Activated CD4-positive, alpha-beta memory T cell treated with anti-CD3 and anti-CD28 coated beads for 36 hours (primary cell): ENCODE data around the gene ATP5F1E. TPM values are rescaled to one million over a fixed set of nuclear protein-coding genes. Genes with fewer than 3 reads are reported as not detected.

Source experiments
- CTCF ChIA-PET: fragments of 350-600 bp; sonication (Branson Sonifier 250); formaldehyde crosslinking; loops from one replicate; lab custom pipeline; 2021; ENCODE audit warnings: antibody characterized with exemption, inconsistent platforms; lab: Charles Lee
- POLR2A ChIA-PET: fragments of 350-600 bp; sonication (Branson Sonifier 250); formaldehyde crosslinking; loops from one replicate; lab custom pipeline; 2021; ENCODE audit warnings: antibody characterized with exemption; lab: Charles Lee
- DNase-seq: peaks from one replicate; pipeline ENCODE4 v3.0.0-alpha.2; 2020
- H3K27ac Mint-ChIP-seq: one replicate; pipeline ENCODE4 v1.8.0; 2021; ENCODE audit warnings: mixed read lengths
- H3K27me3 Mint-ChIP-seq: one replicate; pipeline ENCODE4 v1.8.0; 2021; ENCODE audit warnings: mixed read lengths
- H3K36me3 Mint-ChIP-seq: one replicate; pipeline ENCODE4 v1.8.0; 2021; ENCODE audit warnings: mixed read lengths
- H3K4me1 Mint-ChIP-seq: one replicate; pipeline ENCODE4 v1.8.0; 2021; ENCODE audit warnings: low read depth, mixed read lengths
- H3K4me3 Mint-ChIP-seq: one replicate; pipeline ENCODE4 v1.8.0; 2021; ENCODE audit warnings: mild to moderate bottlenecking, mixed read lengths
- H3K9me3 Mint-ChIP-seq: one replicate; pipeline ENCODE4 v1.8.0; 2021; ENCODE audit warnings: mixed read lengths
- intact Hi-C: fragments of 100-400 bp; cut with micrococcal nuclease; formaldehyde crosslinking; loops from one replicate; pipeline ENCODE4 v1.15.1; 2023
- total RNA-seq, 2 experiments: library from RNA; stranded (reverse); gene quantifications; one replicate each; pipeline ENCODE4 v1.2.3, GENCODE V29; 2021

The ATP5F1E gene
- total RNA-seq = 10 to 100 TPM; 82.2 to 90.4 TPM

DNA sequence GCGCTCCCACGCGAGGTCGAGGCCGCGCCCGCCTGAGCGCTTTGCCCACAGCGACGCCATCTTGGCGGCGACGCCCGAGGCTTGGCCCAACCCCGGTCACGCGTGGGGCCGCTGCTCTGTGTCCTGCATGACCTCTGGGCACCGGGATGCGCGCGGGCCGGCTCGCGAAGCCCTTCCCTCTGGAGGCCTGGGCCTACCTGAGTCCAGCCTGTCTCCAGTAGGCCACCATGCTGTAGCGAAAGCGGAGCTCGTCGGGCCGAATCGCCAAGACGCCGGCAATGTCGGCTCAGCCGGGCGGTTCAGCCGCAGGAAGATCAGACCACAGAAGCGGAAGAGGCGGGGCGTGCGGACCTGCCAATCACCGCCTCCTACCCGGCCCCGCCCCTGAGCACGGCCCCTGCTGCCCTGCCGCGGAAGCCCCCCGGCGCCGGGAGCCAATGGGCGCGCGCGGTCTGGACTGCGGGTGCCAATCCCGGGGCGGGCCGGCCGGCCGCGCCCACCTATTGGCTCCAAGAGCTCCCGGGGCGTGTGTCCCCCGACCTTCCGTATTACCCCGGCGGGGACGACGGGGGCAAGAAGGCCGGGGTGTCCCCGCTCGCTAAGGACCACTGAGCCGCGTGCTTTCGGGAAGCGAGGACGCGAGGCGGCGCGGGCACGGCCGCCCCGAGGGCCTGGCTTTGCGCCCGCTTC, at the start of gene ATP5F1E:
Gene ATP5F1E, minus strand, starts transcription at position 313 of the 690 bp plus-strand sequence. Its CDS starts 84 bp downstream, at position 229.
- intact Hi-C loops = loop anchor here (1.0 to 2.0 kb wide), 5 partner anchors 10 to 379 kb away; partner anchors contain the start of genes CTSZ and PRELID3B
- Mint-ChIP-seq H3K9me3 (no peaks in the 10 kb centered on the region), H3K4me3 (peak within 1 kb of the TSS; percentile 94), H3K4me1 (peaks cover 73% of the 10 kb centered on the region), H3K27ac (peak within 1 kb of the TSS; percentile 94), H3K27me3 (no peaks in the 10 kb centered on the region), H3K36me3 (peaks cover 66% of the 10 kb centered on the region)
- POLR2A ChIA-PET = interaction anchor here (0.6 to 3.8 kb wide), 17 partner anchors 10 to 339 kb away, joined by 3 to 36 read pairs (median 4); partner anchors contain the start of genes PRELID3B and ZNF831
- CTCF ChIA-PET = interaction anchor here (0.6 to 2.1 kb wide), 12 partner anchors 9 to 381 kb away, joined by 3 to 10 read pairs (median 4); partner anchors contain the start of gene STX16
- peak; percentile 97 for DNase-seq

DNA sequence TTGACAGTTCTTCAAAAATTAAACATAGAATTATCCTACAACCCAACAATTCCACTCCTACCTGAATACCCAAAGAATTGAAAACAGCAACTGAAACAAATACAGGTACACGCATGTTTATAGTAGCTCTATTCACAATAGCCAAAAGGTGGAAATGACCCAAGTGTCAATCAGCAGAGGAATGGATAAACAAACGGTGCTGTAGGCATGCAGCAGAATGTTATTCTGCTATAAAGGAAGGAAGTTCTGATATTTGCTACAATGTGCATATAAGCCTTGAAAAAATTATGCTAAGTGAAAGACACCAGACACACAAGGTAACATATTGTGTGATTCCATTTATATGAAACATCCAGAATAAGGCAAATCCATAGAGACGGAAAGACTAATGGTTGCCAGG, 48.9 kb upstream of the ATP5F1E start:
- intact Hi-C loops = loop anchor here (10.0 kb wide), 1 partner anchor 324 kb away; no protein-coding TSS in a partner anchor
- no peak for DNase-seq
- ChIA-PET POLR2A (no interaction called here), CTCF (interaction anchor here (2.2 kb wide), 1 partner anchor 127 kb away, joined by 9 read pairs; no protein-coding TSS in a partner anchor)
- Mint-ChIP-seq H3K27ac (no peak overlapping the region), H3K4me3 (no peak overlapping the region), H3K4me1 (peaks cover 20% of the 10 kb centered on the region), H3K9me3 (no peaks in the 10 kb centered on the region), H3K27me3 (peaks cover 9% of the 10 kb centered on the region), H3K36me3 (no peaks in the 10 kb centered on the region)

GRCh38 chr20:59078231-59078630, 46.1 kb upstream of the ATP5F1E start:
- H3K27me3 Mint-ChIP-seq = peaks cover 23% of the 10 kb centered on the region
- intact Hi-C loops = no loop called here
- no peaks in the 10 kb centered on the region for H3K36me3 Mint-ChIP-seq
- H3K4me1 Mint-ChIP-seq = peaks cover 45% of the 10 kb centered on the region
- H3K4me3 Mint-ChIP-seq = no peak overlapping the region
- ChIA-PET CTCF (no interaction called here), POLR2A (no interaction called here)
- H3K9me3 Mint-ChIP-seq = no peaks in the 10 kb centered on the region
- no peak overlapping the region for H3K27ac Mint-ChIP-seq
- DNase-seq = no peak

DNA sequence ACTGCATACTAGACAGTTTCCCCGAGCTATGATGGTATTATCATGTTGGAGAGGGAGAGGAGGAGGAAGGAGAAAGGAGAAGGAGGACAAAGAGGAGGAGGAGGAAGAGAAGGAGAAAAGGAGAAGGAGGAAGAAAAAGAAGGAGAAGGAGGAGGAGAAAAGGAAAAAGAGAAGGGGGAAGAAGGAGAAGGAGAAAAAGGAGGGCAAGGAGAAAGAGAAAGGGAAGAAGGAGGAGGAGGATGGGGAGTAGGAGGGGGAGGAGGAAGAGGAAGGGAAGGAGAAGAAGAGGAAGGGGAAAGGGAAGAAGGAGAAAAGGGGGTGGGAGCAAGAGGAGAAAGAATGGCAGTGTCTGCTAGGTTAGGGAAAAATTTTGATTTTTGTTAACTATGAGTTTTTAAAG, 45.6 kb upstream of the ATP5F1E start:
- H3K4me1 Mint-ChIP-seq = peaks cover 45% of the 10 kb centered on the region
- ChIA-PET CTCF (interaction anchor here (0.6 kb wide), 1 partner anchor 34 kb away, joined by 3 read pairs; no protein-coding TSS in a partner anchor), POLR2A (no interaction called here)
- H3K27ac Mint-ChIP-seq = no peak overlapping the region
- H3K27me3 Mint-ChIP-seq = peaks cover 27% of the 10 kb centered on the region
- H3K4me3 Mint-ChIP-seq = no peak overlapping the region
- DNase-seq = no peak
- H3K9me3 Mint-ChIP-seq = no peaks in the 10 kb centered on the region
- no peaks in the 10 kb centered on the region for H3K36me3 Mint-ChIP-seq
- intact Hi-C loops = no loop called here

GRCh38 chr20:59075934-59076508, 43.9 kb upstream of the ATP5F1E start:
- H3K27ac Mint-ChIP-seq = no peak overlapping the region
- peak; percentile 38 for DNase-seq
- POLR2A ChIA-PET = no interaction called here
- H3K4me1 Mint-ChIP-seq = peaks cover 47% of the 10 kb centered on the region
- no peaks in the 10 kb centered on the region for H3K9me3 Mint-ChIP-seq
- CTCF ChIA-PET = interaction anchor here (0.6 to 1.8 kb wide), 4 partner anchors 12 to 133 kb away, joined by 3 to 8 read pairs (median 4); no protein-coding TSS in a partner anchor
- no peak overlapping the region for H3K4me3 Mint-ChIP-seq
- peaks cover 31% of the 10 kb centered on the region for H3K27me3 Mint-ChIP-seq
- intact Hi-C loops = no loop called here
- H3K36me3 Mint-ChIP-seq = no peaks in the 10 kb centered on the region

DNA sequence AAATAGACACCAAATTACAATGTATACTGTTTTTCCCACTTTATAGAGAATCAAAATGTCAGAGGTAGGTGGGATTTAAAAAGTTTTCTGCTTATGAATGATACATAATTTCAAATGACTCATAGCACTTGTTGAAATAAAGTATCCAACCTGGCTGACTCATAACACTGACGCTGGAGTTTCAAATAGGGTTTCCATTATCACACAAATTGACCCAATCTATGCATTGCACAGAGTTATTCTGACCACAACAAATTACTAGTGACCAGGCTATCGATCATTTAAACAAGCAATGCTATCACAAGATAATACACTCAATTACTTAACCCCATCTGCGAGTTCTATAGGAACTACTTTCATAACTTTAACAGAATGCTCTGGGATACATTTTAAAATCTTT, 42.3 kb upstream of the ATP5F1E start:
- Mint-ChIP-seq H3K9me3 (no peaks in the 10 kb centered on the region), H3K27ac (no peak overlapping the region), H3K27me3 (peaks cover 31% of the 10 kb centered on the region), H3K36me3 (no peaks in the 10 kb centered on the region), H3K4me3 (peak overlapping the region; percentile 18), H3K4me1 (peaks cover 47% of the 10 kb centered on the region)
- ChIA-PET POLR2A (no interaction called here), CTCF (interaction anchor here (1.7 to 2.0 kb wide), 3 partner anchors 8 to 133 kb away, joined by 4 to 7 read pairs (median 5); no protein-coding TSS in a partner anchor)
- intact Hi-C loops = loop anchor here (1.0 kb wide), 1 partner anchor 26 kb away; no protein-coding TSS in a partner anchor
- DNase-seq = no peak

DNA sequence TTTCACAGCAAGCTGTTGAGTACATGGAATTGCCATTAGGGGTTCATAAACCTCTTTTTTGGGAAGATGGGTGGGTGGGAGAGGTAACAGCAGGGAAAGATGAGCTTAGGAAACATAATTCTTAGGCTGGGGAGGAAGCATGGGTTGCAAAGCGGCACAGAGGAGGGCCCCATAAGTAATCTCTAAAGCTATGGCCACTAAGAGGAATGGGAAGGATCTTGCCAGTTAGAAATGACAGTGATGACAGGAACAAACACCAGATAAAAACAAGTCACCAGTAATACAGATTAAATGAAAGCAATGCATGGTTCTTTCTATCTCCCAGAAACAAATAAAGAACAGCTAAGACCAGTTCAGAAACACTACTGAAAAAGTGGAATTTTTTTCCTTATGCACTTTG, 41.4 kb upstream of the ATP5F1E start:
- POLR2A ChIA-PET = no interaction called here
- Mint-ChIP-seq H3K4me1 (peaks cover 46% of the 10 kb centered on the region), H3K27ac (no peak overlapping the region), H3K9me3 (no peaks in the 10 kb centered on the region), H3K27me3 (peaks cover 31% of the 10 kb centered on the region), H3K4me3 (no peak overlapping the region), H3K36me3 (no peaks in the 10 kb centered on the region)
- CTCF ChIA-PET = interaction anchor here (1.7 to 2.0 kb wide), 3 partner anchors 9 to 134 kb away, joined by 4 to 7 read pairs (median 5); no protein-coding TSS in a partner anchor
- intact Hi-C loops = no loop called here
- DNase-seq = no peak

- intact Hi-C loops = no loop called here
- H3K27ac Mint-ChIP-seq = no peak overlapping the region
- H3K4me3 Mint-ChIP-seq = no peak overlapping the region
- H3K4me1 Mint-ChIP-seq = peaks cover 29% of the 10 kb centered on the region
- ChIA-PET CTCF (interaction anchor here (1.0 kb wide), 1 partner anchor 136 kb away, joined by 3 read pairs; no protein-coding TSS in a partner anchor), POLR2A (no interaction called here)
- no peaks in the 10 kb centered on the region for H3K9me3 Mint-ChIP-seq
- no peak for DNase-seq
- H3K36me3 Mint-ChIP-seq = no peaks in the 10 kb centered on the region
- H3K27me3 Mint-ChIP-seq = peaks cover 27% of the 10 kb centered on the region
Observed at GRCh38 chr20:59071216-59071615, 39.1 kb upstream of the ATP5F1E start.

GRCh38 chr20:59069026-59069425, 36.9 kb upstream of the ATP5F1E start:
- Mint-ChIP-seq H3K27ac (no peak overlapping the region), H3K9me3 (no peaks in the 10 kb centered on the region), H3K4me3 (no peak overlapping the region), H3K4me1 (peaks cover 7% of the 10 kb centered on the region), H3K36me3 (no peaks in the 10 kb centered on the region), H3K27me3 (peaks cover 17% of the 10 kb centered on the region)
- intact Hi-C loops = no loop called here
- DNase-seq = no peak
- POLR2A ChIA-PET = no interaction called here
- CTCF ChIA-PET = no interaction called here

DNA sequence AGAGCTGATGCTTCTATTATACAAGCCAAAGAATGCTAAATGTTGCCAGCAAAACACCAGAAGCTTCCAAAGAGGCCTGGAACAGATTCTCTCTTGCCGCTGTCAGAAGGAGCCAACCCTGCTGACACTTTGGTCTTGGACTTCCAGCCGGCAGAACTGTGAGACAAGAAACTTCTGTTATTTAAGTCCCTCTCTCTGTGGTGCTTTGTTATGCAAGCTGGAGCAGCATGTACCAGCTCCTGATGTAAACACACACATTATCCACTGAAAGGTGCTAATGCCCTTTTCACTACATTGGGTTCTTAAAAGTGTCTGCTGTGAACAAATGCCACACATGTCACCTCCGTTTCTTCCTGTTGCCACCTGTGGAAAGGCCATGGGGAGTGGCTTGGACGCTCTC, 36.4 kb upstream of the ATP5F1E start:
- Mint-ChIP-seq H3K27ac (no peak overlapping the region), H3K36me3 (no peaks in the 10 kb centered on the region), H3K9me3 (no peaks in the 10 kb centered on the region), H3K4me1 (peaks cover 2% of the 10 kb centered on the region), H3K27me3 (peaks cover 13% of the 10 kb centered on the region), H3K4me3 (no peak overlapping the region)
- no peak for DNase-seq
- intact Hi-C loops = no loop called here
- ChIA-PET CTCF (interaction anchor here (0.6 kb wide), 1 partner anchor 22 kb away, joined by 3 read pairs; no protein-coding TSS in a partner anchor), POLR2A (no interaction called here)

DNA sequence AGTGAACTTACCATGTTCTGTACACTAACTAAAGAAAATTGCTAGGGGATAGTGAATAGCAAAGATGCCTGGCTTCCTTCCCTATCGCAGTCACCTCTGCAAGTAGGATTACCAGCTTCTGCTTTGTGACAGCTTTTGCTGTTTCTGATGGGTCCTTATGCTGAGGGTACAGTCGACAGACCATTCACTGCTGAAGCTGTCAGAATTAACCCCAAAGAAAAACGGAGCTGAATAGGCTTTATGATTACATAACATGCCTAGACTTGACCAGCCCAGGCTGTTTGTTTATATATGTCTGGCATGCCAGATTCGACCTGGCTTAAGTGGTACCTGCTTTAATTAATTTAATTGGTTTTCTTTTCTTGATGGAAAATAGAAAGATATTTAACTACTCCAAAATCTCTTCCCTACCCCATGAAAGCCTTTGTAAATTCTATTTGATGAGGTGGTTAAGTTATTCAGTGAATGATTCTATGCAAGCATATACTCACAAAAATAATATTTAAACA, 32.1 kb upstream of the ATP5F1E start:
- H3K4me1 Mint-ChIP-seq = no peaks in the 10 kb centered on the region
- no peaks in the 10 kb centered on the region for H3K36me3 Mint-ChIP-seq
- H3K27ac Mint-ChIP-seq = no peak overlapping the region
- H3K4me3 Mint-ChIP-seq = no peak overlapping the region
- CTCF ChIA-PET = interaction anchor here (1.2 to 1.9 kb wide), 4 partner anchors 10 to 143 kb away, joined by 3 to 8 read pairs (median 4); no protein-coding TSS in a partner anchor
- no peaks in the 10 kb centered on the region for H3K9me3 Mint-ChIP-seq
- intact Hi-C loops = no loop called here
- H3K27me3 Mint-ChIP-seq = no peaks in the 10 kb centered on the region
- no peak for DNase-seq
- POLR2A ChIA-PET = no interaction called here
